HepG2 (cell line): ENCODE data around the gene PIK3C3. TPM values are rescaled to one million over a fixed set of nuclear protein-coding genes. Genes with fewer than 3 reads are reported as not detected.

Source experiments
- ATAC-seq: fragments of 200-7000 bp; cut with Tn5 transposase; 3 replicates; pipeline ENCODE4 v1.9.1; 2020; ENCODE audit warnings: mild to moderate bottlenecking, moderate library complexity
- BruUV-seq: library from RNA; stranded (reverse); fragments of 400-500 nt; replicated peaks from 2 replicates; lab custom pipeline; 2021; lab: Mats Ljungman, UMichigan
- CTCF ChIA-PET: fragments of 300-600 bp; formaldehyde crosslinking; extraction: SDS; loops from one replicate; lab custom pipeline; 2021; ENCODE audit warnings: low total read pairs, inconsistent platforms, low intra/inter-chr PET ratio; lab: Yijun Ruan, JAX
- POLR2A ChIA-PET: fragments of 350-600 bp; sonication (Branson Sonifier 250); formaldehyde crosslinking; loops from one replicate; lab custom pipeline; 2020; ENCODE audit warnings: antibody characterized with exemption, inconsistent platforms; lab: Yijun Ruan, JAX
- DNase-seq: peaks from one replicate; pipeline ENCODE4 v3.0.0-alpha.2; 2015; ENCODE audit warnings: low spot score
- FAIRE-seq: peaks from 3 replicates; lab custom pipeline; 2011; peaks lifted over from hg19 to GRCh38; lab: Jason Lieb, UNC
- H2AFZ ChIP-seq: one replicate; pipeline ENCODE4 v1.6.1; 2011; ENCODE audit warnings: low read length, inconsistent platforms
- H3K27ac ChIP-seq: fragments of 300-600 bp; 3 replicates; pipeline ENCODE4 v1.8.0; 2011; ENCODE audit warnings: mixed run types, mild to moderate bottlenecking, mixed read lengths, low read length, inconsistent platforms; ENCODE audit not compliant: insufficient read depth; ENCODE audit errors: extremely low read length
- H3K27me3 ChIP-seq, 2 experiments: fragments of 200-600 bp in 1 of 2; 2 replicates in 1 of 2; 3 replicates in 1 of 2; pipeline versions ENCODE4 v1.6.0 to v1.8.0; 2011; ENCODE audit warnings: low read length in 2 of 2, mild to moderate bottlenecking in 2 of 2, moderate library complexity in 2 of 2, inconsistent platforms in 1 of 2; ENCODE audit not compliant: insufficient read depth in 2 of 2, control insufficient read depth in 1 of 2
- H3K36me3 ChIP-seq, 2 experiments: fragments of 200-600 bp in 1 of 2; replicated peaks in 1 of 2; 2 replicates in 1 of 2; 3 replicates in 1 of 2; pipeline versions ENCODE4 v1.5.1 to v1.8.0; 2011; ENCODE audit warnings: low read length in 2 of 2, inconsistent platforms in 1 of 2; ENCODE audit not compliant: insufficient read depth in 2 of 2, control insufficient read depth in 1 of 2
- H3K4me1 ChIP-seq: 2 replicates; pipeline ENCODE4 v1.5.1; 2012; ENCODE audit warnings: low read length, inconsistent platforms; ENCODE audit not compliant: insufficient read depth
- H3K4me2 ChIP-seq: 2 replicates; pipeline ENCODE4 v1.6.0; 2011; ENCODE audit warnings: low read depth, low read length, inconsistent platforms
- H3K4me3 ChIP-seq, 3 experiments: fragments of 200-600 bp in 1 of 3; sonication (generic), shearing (Covaris generic) in 1 of 3; replicated peaks in 1 of 3; 2 replicates each; pipeline ENCODE4 v1.5.1; 2011 to 2016; ENCODE audit warnings: low read length in 3 of 3, inconsistent platforms in 2 of 3, low read depth in 2 of 3, mild to moderate bottlenecking in 2 of 3, control low read depth in 1 of 3, mixed read lengths in 1 of 3; ENCODE audit not compliant: insufficient read depth in 1 of 3
- H3K79me2 ChIP-seq: one replicate; pipeline ENCODE4 v1.6.1; 2011; ENCODE audit warnings: low read length, inconsistent platforms; ENCODE audit not compliant: insufficient read depth
- H3K9ac ChIP-seq: 2 replicates; pipeline ENCODE4 v1.6.0; 2011; ENCODE audit warnings: mild to moderate bottlenecking, low read depth, low read length, inconsistent platforms; ENCODE audit not compliant: insufficient read depth
- H3K9me3 ChIP-seq: 2 replicates; pipeline ENCODE4 v1.5.1; 2012; ENCODE audit warnings: mild to moderate bottlenecking, low read length
- H4K20me1 ChIP-seq: 2 replicates; pipeline ENCODE4 v1.6.0; 2011; ENCODE audit warnings: inconsistent platforms, mild to moderate bottlenecking, low read length, moderate library complexity; ENCODE audit not compliant: insufficient read depth
- CREB1 ChIP-seq, 2 experiments: fragments of 450-650 bp in 1 of 2; IDR thresholded peaks; 2 replicates each; pipeline ENCODE4 v1.6.1; 2016 to 2017; ENCODE audit warnings: control low read depth in 1 of 2, mild to moderate bottlenecking in 1 of 2, missing compliant biosample characterization in 1 of 2, missing genetic modification characterization in 1 of 2
- MYNN ChIP-seq: sonication (generic); formaldehyde crosslinking; IDR thresholded peaks from 2 replicates; pipeline ENCODE4 v1.4.0; 2020; ENCODE audit warnings: mild to moderate bottlenecking, low read depth, missing genetic modification reagents
- NCOA5 ChIP-seq: sonication (generic); formaldehyde crosslinking; IDR thresholded peaks from 2 replicates; pipeline ENCODE4 v1.4.0; 2020; ENCODE audit warnings: missing genetic modification reagents
- ONECUT2 ChIP-seq: sonication (generic); formaldehyde crosslinking; IDR thresholded peaks from 2 replicates; pipeline ENCODE4 v1.4.0; 2020; ENCODE audit warnings: missing genetic modification reagents
- RORA ChIP-seq: sonication (generic); formaldehyde crosslinking; IDR thresholded peaks from 2 replicates; pipeline ENCODE4 v1.5.0; 2020; ENCODE audit warnings: mild to moderate bottlenecking, missing genetic modification reagents, moderate library complexity
- SOX6 ChIP-seq, 2 experiments: fragments of 450-650 bp in 1 of 2; sonication (generic) in 1 of 2; formaldehyde crosslinking in 1 of 2; IDR thresholded peaks; 2 replicates each; pipeline versions ENCODE4 v1.4.0 to v1.6.1; 2017 to 2020; ENCODE audit warnings: antibody characterized with exemption in 1 of 2, mild to moderate bottlenecking in 1 of 2, missing genetic modification reagents in 1 of 2
- SRSF9 ChIP-seq: fragments of 200-400 bp; formaldehyde crosslinking; IDR thresholded peaks from 2 replicates; pipeline ENCODE4 v1.6.1; 2018; ENCODE audit warnings: borderline replicate concordance, mild to moderate bottlenecking, low read depth, low read length; ENCODE audit not compliant: insufficient read depth, poor library complexity, severe bottlenecking
- TBX2 ChIP-seq: sonication (generic); formaldehyde crosslinking; IDR thresholded peaks from 2 replicates; pipeline ENCODE4 v1.5.0; 2020; ENCODE audit warnings: missing genetic modification reagents, mild to moderate bottlenecking, borderline replicate concordance
- ZNF282 ChIP-seq: fragments of 450-650 bp; IDR thresholded peaks from 2 replicates; pipeline ENCODE4 v1.6.1; 2018; ENCODE audit not compliant: partially characterized antibody
- ZNF607 ChIP-seq: sonication (generic); formaldehyde crosslinking; IDR thresholded peaks from 2 replicates; pipeline ENCODE4 v1.5.1; 2020; ENCODE audit warnings: missing genetic modification reagents, mild to moderate bottlenecking, borderline replicate concordance
- ZNF614 ChIP-seq: IDR thresholded peaks from 2 replicates; pipeline ENCODE4 v1.6.1; 2018; ENCODE audit warnings: missing biosample characterization, missing genetic modification reagents, inconsistent platforms, borderline replicate concordance
- WGBS: methylation state at CpG from one replicate; pipeline ENCODE4 v1.1.6; 2017; ENCODE audit warnings: low lambda C conversion rate; 5-methylcytosine and 5-hydroxymethylcytosine counted together
- in situ Hi-C: cut with HindIII; loops from 2 replicates; pipeline ENCODE4 v1.10.0; 2017; ENCODE audit warnings: low pct_unique_long_range_greater_than_20kb; ENCODE audit not compliant: extremely low pct_ligation_motif_present
- intact Hi-C: fragments of 100-400 bp; cut with micrococcal nuclease; formaldehyde crosslinking; loops from one replicate; pipeline ENCODE4 v1.10.0; 2022; ENCODE audit not compliant: unreplicated experiment
- polyA plus RNA-seq, 8 experiments: library from polyadenylated mRNA; depleted of rRNA in 3 of 8; stranded (reverse) in 7 of 8; unstranded in 1 of 8; fragments of >200 nt; fragmentation: Illumina TruSeq in 4 of 8; extraction: Trizol in 4 of 8; gene quantifications; 2 replicates each; pipeline versions ENCODE4 v1.2.1 to v1.2.3, GENCODE V29; 2011 to 2016; ENCODE audit warnings: low read depth in 4 of 8, missing spikeins in 1 of 8, mixed read lengths in 1 of 8; ENCODE audit not compliant: insufficient read depth in 1 of 8
- total RNA-seq, 5 experiments: library from RNA; depleted of rRNA; stranded (reverse); fragments of >200 nt; fragmentation: Illumina TruSeq; extraction: Trizol; gene quantifications; 2 replicates each; pipeline ENCODE4 v1.2.3, GENCODE V29; 2016; ENCODE audit warnings: low read depth in 1 of 5
- TF ChIP-seq, protein P1 (sequence below), 2 experiments: sonication (generic) in 1 of 2; formaldehyde crosslinking in 1 of 2; IDR thresholded peaks; 2 replicates each; pipeline versions ENCODE4 v1.4.0 to v1.6.1; 2018 to 2020; ENCODE audit warnings: missing genetic modification reagents in 2 of 2, borderline replicate concordance in 1 of 2, low read depth in 1 of 2, mild to moderate bottlenecking in 1 of 2, missing biosample characterization in 1 of 2

PIK3C3 gene
- total and polyA plus RNA-seq, 2 of the 13 experiments (the other 11 are each of a cell fraction or from before 2014, with no cell fraction given) = 42.8 to 46.4 TPM

GRCh38 chr18:42032447-42032846 lies 77.4 kb downstream of the PIK3C3 start:
- no TSS peak for BruUV-seq
- no peak overlapping the region for H3K27ac ChIP-seq
- no peak overlapping the region for H3K4me2 ChIP-seq
- H3K79me2 ChIP-seq = no peaks in the 10 kb centered on the region
- TF ChIP-seq ZNF607 (CRISPR knock-in tag) (no peak), ZNF282 (no peak), ONECUT2 (CRISPR knock-in tag) (no peak), SRSF9 (no peak)
- FAIRE-seq (no peak), ATAC-seq (no peak), DNase-seq (no peak)
- H3K4me1 ChIP-seq = no peaks in the 10 kb centered on the region
- ChIA-PET CTCF (no interaction called here), POLR2A (no interaction called here)
- no peak overlapping the region for H3K4me3 ChIP-seq
- H3K27me3 ChIP-seq = no peaks in the 10 kb centered on the region
- intact Hi-C loops = loop anchor here (5.0 kb wide), 1 partner anchor 1530 kb away; no protein-coding TSS in a partner anchor
- H4K20me1 ChIP-seq = no peaks in the 10 kb centered on the region; the same call in 1 of the 2 replicates
- H2AFZ ChIP-seq = no peak overlapping the region
- peaks cover 11 to 57% of the 10 kb centered on the region in 2 experiments for H3K36me3 ChIP-seq
- no peak overlapping the region for H3K9ac ChIP-seq
- WGBS = 36% methylated on average over 1 of the region's 1 CpG
- H3K9me3 ChIP-seq = no peaks in the 10 kb centered on the region
- in situ Hi-C loops = no loop called here

- no peaks in the 10 kb centered on the region for H3K4me1 ChIP-seq
- H4K20me1 ChIP-seq = no peaks in the 10 kb centered on the region; the same call in 1 of the 2 replicates
- ChIA-PET CTCF (no interaction called here), POLR2A (no interaction called here)
- no peaks in the 10 kb centered on the region for H3K79me2 ChIP-seq
- intact Hi-C loops = loop anchor here (5.0 kb wide), 1 partner anchor 1529 kb away; no protein-coding TSS in a partner anchor
- no peak overlapping the region for H3K9ac ChIP-seq
- WGBS = 92% methylated on average over 1 of the region's 1 CpG
- H3K4me2 ChIP-seq = no peak overlapping the region
- no peak for DNase-seq
- in situ Hi-C loops = no loop called here
- no peak for ATAC-seq
- H3K27me3 ChIP-seq = no peaks in the 10 kb centered on the region
- no peak overlapping the region for H2AFZ ChIP-seq
- no peaks in the 10 kb centered on the region for H3K9me3 ChIP-seq
- no peak for FAIRE-seq
- no TSS peak for BruUV-seq
- H3K27ac ChIP-seq = no peak overlapping the region
- no peak overlapping the region for H3K4me3 ChIP-seq
- H3K36me3 ChIP-seq = peaks cover 11 to 60% of the 10 kb centered on the region in 2 experiments
- TF ChIP-seq ZNF614 (no peak), TBX2 (CRISPR knock-in tag) (no peak), SOX6 (IDR thresholded peaks at IDR 0.05) (no peak), SOX6 (CRISPR knock-in tag; IDR thresholded peaks at IDR 0.05) (no peak), MYNN (CRISPR knock-in tag) (no peak), CREB1 (IDR thresholded peaks at IDR 0.05) (no peak), CREB1 (CRISPR knock-in tag; IDR thresholded peaks at IDR 0.05) (no peak), RORA (CRISPR knock-in tag) (no peak), NCOA5 (CRISPR knock-in tag) (no peak)
- TF ChIP-seq, protein P1, sequence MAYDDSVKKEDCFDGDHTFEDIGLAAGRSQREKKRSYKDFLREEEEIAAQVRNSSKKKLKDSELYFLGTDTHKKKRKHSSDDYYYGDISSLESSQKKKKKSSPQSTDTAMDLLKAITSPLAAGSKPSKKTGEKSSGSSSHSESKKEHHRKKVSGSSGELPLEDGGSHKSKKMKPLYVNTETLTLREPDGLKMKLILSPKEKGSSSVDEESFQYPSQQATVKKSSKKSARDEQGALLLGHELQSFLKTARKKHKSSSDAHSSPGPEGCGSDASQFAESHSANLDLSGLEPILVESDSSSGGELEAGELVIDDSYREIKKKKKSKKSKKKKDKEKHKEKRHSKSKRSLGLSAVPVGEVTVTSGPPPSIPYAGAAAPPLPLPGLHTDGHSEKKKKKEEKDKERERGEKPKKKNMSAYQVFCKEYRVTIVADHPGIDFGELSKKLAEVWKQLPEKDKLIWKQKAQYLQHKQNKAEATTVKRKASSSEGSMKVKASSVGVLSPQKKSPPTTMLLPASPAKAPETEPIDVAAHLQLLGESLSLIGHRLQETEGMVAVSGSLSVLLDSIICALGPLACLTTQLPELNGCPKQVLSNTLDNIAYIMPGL (CRISPR knock-in tag; IDR thresholded peaks at IDR 0.05; ENCODE audit: borderline replicate concordance in 1 of 2, low read depth in 1 of 2) = no peak
Measured at GRCh38 chr18:42033137-42033810, 78.2 kb downstream of the PIK3C3 start.
